GM18520 (cell line): ENCODE results near the gene PDZD4.

Source experiments
- ATAC-seq: cut with Tn5 transposase; IDR thresholded peaks from one replicate; pipeline ENCODE4 v1.9.1; 2021; ENCODE audit not compliant: unreplicated experiment

PDZD4 gene

GRCh38 chrX:153812220-153812619 is 18.1 kb downstream of the PDZD4 start:
- no peak for ATAC-seq

- ATAC-seq: no peak
Measured at GRCh38 chrX:153807976-153808375, 22.4 kb downstream of the PDZD4 start.

- ATAC-seq: no peak
Measured at GRCh38 chrX:153806999-153807575, 23.3 kb downstream of the PDZD4 start.

- no peak for ATAC-seq
Measured at GRCh38 chrX:153805436-153805835, 24.9 kb downstream of the PDZD4 start.

- ATAC-seq: no peak
Measured at GRCh38 chrX:153804621-153805020, 25.7 kb downstream of the PDZD4 start.

GRCh38 chrX:153804100-153804595 is 26.2 kb downstream of the PDZD4 start:
- no peak for ATAC-seq

GRCh38 chrX:153803211-153804099 is 26.9 kb downstream of the PDZD4 start:
- ATAC-seq: no peak

GRCh38 chrX:153802513-153803045 is 27.8 kb downstream of the PDZD4 start:
- no peak for ATAC-seq

- ATAC-seq: no peak
Measured at GRCh38 chrX:153801669-153802068, 28.7 kb downstream of the PDZD4 start.

- no peak for ATAC-seq
Measured at GRCh38 chrX:153800746-153801145, 29.6 kb downstream of the PDZD4 start.

- ATAC-seq: no peak
Measured at GRCh38 chrX:153800177-153800722, 30.1 kb downstream of the PDZD4 start.

GRCh38 chrX:153799326-153799725 is 31.0 kb downstream of the PDZD4 start:
- ATAC-seq: no peak

- no peak for ATAC-seq
Measured at GRCh38 chrX:153797415-153798015, 32.8 kb downstream of the PDZD4 start.

GRCh38 chrX:153794897-153795816 is 35.2 kb downstream of the PDZD4 start:
- no peak for ATAC-seq

GRCh38 chrX:153794018-153794896 is 36.1 kb downstream of the PDZD4 start, which contains the start of the genes IDH3G and SSR4:
TSS of gene IDH3G (minus strand) at chrX:153794375. CDS start at chrX:153794326, 49 bp downstream.
TSS of gene SSR4 (plus strand) at chrX:153794668. CDS start at chrX:153794688, 20 bp downstream.
- ATAC-seq: peak; percentile 84

GRCh38 chrX:153793291-153793690 is 37.1 kb downstream of the PDZD4 start:
- ATAC-seq: no peak

- ATAC-seq: no peak
Measured at GRCh38 chrX:153792368-153792767, 38.0 kb downstream of the PDZD4 start.

GRCh38 chrX:153791104-153791852 is 39.1 kb downstream of the PDZD4 start:
- no peak for ATAC-seq
